Fibroblast of the aortic adventitia (primary cell): ENCODE results near the gene MBD3. TPM values are rescaled to one million over a fixed set of nuclear protein-coding genes. Genes with fewer than 3 reads are reported as not detected.

Source experiments
- DNase-seq: peaks from one replicate; pipeline ENCODE4 v3.0.0-alpha.2; 2010; ENCODE audit warnings: low read depth
- H3K4me3 ChIP-seq: 2 replicates; pipeline ENCODE4 v1.5.1; 2011; ENCODE audit warnings: low read depth, mild to moderate bottlenecking, control low read depth, low read length, moderate library complexity
- CTCF ChIP-seq: IDR thresholded peaks from 2 replicates; pipeline ENCODE4 v1.5.1; 2011; ENCODE audit warnings: mild to moderate bottlenecking, low read length, control low read depth, inconsistent platforms; ENCODE audit not compliant: insufficient read depth
- small RNA-seq: library from RNA; depleted of rRNA; stranded (forward); fragments of <200 nt; gene quantifications from one replicate; pipeline ENCODE3, GENCODE V24; 2012
- total RNA-seq: library from RNA; depleted of rRNA; stranded (reverse); fragments of >200 nt; gene quantifications from 2 replicates; pipeline ENCODE4 v1.2.3, GENCODE V29; 2012; ENCODE audit warnings: low replicate concordance

MBD3 gene
- total RNA-seq, 1 donor: 66.3 TPM

GRCh38 chr19:1525343-1525742 is 67.3 kb downstream of the MBD3 start:
- DNase-seq: no peak
- no peak overlapping the region for H3K4me3 ChIP-seq
- no peak for TF ChIP-seq CTCF

- H3K4me3 ChIP-seq: no peak overlapping the region
- TF ChIP-seq CTCF: no peak
- DNase-seq: no peak
These were observed 67.7 kb downstream of the MBD3 start for GRCh38 chr19:1524972-1525325.

- TF ChIP-seq CTCF: no peak
- no peak for DNase-seq
- no peak overlapping the region for H3K4me3 ChIP-seq
These were observed 68.2 kb downstream of the MBD3 start for GRCh38 chr19:1524287-1524971.

Small RNA genes within 50 kb of the gene (small RNA-seq; reads per million reads assigned to genes)
- gene AC005943.2: not detected
- not detected for gene RN7SL477P
- gene RNU6-1223P: not detected

Other genes with a start within 250 kb of the MBD3 start
- 14.6 and 40.7 TPM in 2 replicates for gene NDUFS7, start 209.0 kb downstream of the MBD3 start, total RNA-seq
- 8.8 and 40.6 TPM in 2 replicates for gene GAMT, start 191.3 kb downstream of the MBD3 start, total RNA-seq
- 17.3 and 43.8 TPM in 2 replicates for gene DAZAP1, start 185.3 kb downstream of the MBD3 start, total RNA-seq
- 567 and 712 TPM in 2 replicates for gene RPS15, start 154.5 kb downstream of the MBD3 start, total RNA-seq
- 0.27 and 0.57 TPM in 2 replicates for gene APC2, start 142.7 kb downstream of the MBD3 start, total RNA-seq
- gene C19orf25, start 113.7 kb downstream of the MBD3 start, total RNA-seq: 13.2 and 26.8 TPM in 2 replicates
- gene PCSK4, start 102.5 kb downstream of the MBD3 start, total RNA-seq: 0.25 and 2.2 TPM in 2 replicates
- gene REEP6, start 101.7 kb downstream of the MBD3 start, total RNA-seq: 0.65 and 2.8 TPM in 2 replicates
- 1.2 and 4.2 TPM in 2 replicates for gene ADAMTSL5, start 79.8 kb downstream of the MBD3 start, total RNA-seq
- gene PLK5, start 68.8 kb downstream of the MBD3 start, total RNA-seq: not detected in 2 replicates
- gene MEX3D, start 24.5 kb downstream of the MBD3 start, total RNA-seq: 19.0 and 27.6 TPM in 2 replicates
- gene UQCR11, start 12.6 kb upstream of the MBD3 start, total RNA-seq: 28.9 and 37.6 TPM in 2 replicates
- 27.0 and 74.2 TPM in 2 replicates for gene TCF3, start 59.8 kb upstream of the MBD3 start, total RNA-seq
- gene ONECUT3, start 160.6 kb upstream of the MBD3 start, total RNA-seq: not detected in 2 replicates
- gene ATP8B3, start 219.4 kb upstream of the MBD3 start, total RNA-seq: 0.16 and 3.3 TPM in 2 replicates